CD8-positive, alpha-beta memory T cell (primary cell): ENCODE data around the gene TMC2. TPM values are rescaled to one million over a fixed set of nuclear protein-coding genes. Genes with fewer than 3 reads are reported as not detected.

Experiments used
- CTCF ChIA-PET: fragments of 350-600 bp; sonication (Branson Sonifier 250); formaldehyde crosslinking; loops from one replicate; lab custom pipeline; 2021; ENCODE audit warnings: antibody characterized with exemption; lab: Charles Lee
- POLR2A ChIA-PET: fragments of 350-600 bp; sonication (Branson Sonifier 250); formaldehyde crosslinking; loops from one replicate; lab custom pipeline; 2021; ENCODE audit warnings: antibody characterized with exemption; lab: Charles Lee
- DNase-seq, 5 donors: peaks; one replicate each; pipeline versions ENCODE4 v3.0.0 to v3.0.0-alpha.2; 2020 to 2022; ENCODE audit warnings: mixed read lengths in 1 of 5
- H3K27ac ChIP-seq: one replicate; pipeline ENCODE4 v1.7.0; 2013; ENCODE audit warnings: low read depth, mild to moderate bottlenecking, low read length, moderate library complexity
- H3K27me3 ChIP-seq: 2 replicates; pipeline ENCODE4 v1.7.0; 2013; ENCODE audit warnings: low read length, mild to moderate bottlenecking; ENCODE audit not compliant: insufficient read depth, poor library complexity, severe bottlenecking
- H3K36me3 ChIP-seq: 2 replicates; pipeline ENCODE4 v1.7.0; 2013; ENCODE audit warnings: mild to moderate bottlenecking, low read length, moderate library complexity; ENCODE audit not compliant: insufficient read depth
- H3K4me1 ChIP-seq: 2 replicates; pipeline ENCODE4 v1.7.0; 2013; ENCODE audit warnings: mild to moderate bottlenecking, low read length, moderate library complexity; ENCODE audit not compliant: insufficient read depth
- H3K4me3 ChIP-seq: 2 replicates; pipeline ENCODE4 v1.7.0; 2013; ENCODE audit warnings: mild to moderate bottlenecking, low read length
- H3K9me3 ChIP-seq: 2 replicates; pipeline ENCODE4 v1.7.0; 2013; ENCODE audit warnings: mild to moderate bottlenecking, low read length
- H3K27ac Mint-ChIP-seq, 8 donors: one replicate each; pipeline ENCODE4 v1.8.0; 2020 to 2021; ENCODE audit warnings: mixed read lengths in 8 of 8, mild to moderate bottlenecking in 6 of 8, inconsistent platforms in 3 of 8, moderate library complexity in 3 of 8
- H3K27me3 Mint-ChIP-seq, 2 donors: one replicate each; pipeline ENCODE4 v1.8.0; 2020 to 2021; ENCODE audit warnings: mixed read lengths in 2 of 2, mild to moderate bottlenecking in 1 of 2, moderate library complexity in 1 of 2
- H3K36me3 Mint-ChIP-seq, 3 donors: one replicate each; pipeline ENCODE4 v1.8.0; 2020 to 2021; ENCODE audit warnings: mixed read lengths in 3 of 3, inconsistent platforms in 1 of 3, mild to moderate bottlenecking in 1 of 3
- H3K4me1 Mint-ChIP-seq, 3 donors: one replicate each; pipeline ENCODE4 v1.8.0; 2020 to 2021; ENCODE audit warnings: mixed read lengths in 3 of 3, inconsistent platforms in 1 of 3, mild to moderate bottlenecking in 1 of 3
- H3K4me3 Mint-ChIP-seq, 7 donors: one replicate each; pipeline ENCODE4 v1.8.0; 2020 to 2021; ENCODE audit warnings: mixed read lengths in 7 of 7, mild to moderate bottlenecking in 6 of 7, moderate library complexity in 4 of 7, inconsistent platforms in 2 of 7
- H3K9me3 Mint-ChIP-seq, 5 donors: one replicate each; pipeline ENCODE4 v1.8.0; 2020 to 2022; ENCODE audit warnings: mixed read lengths in 5 of 5, mild to moderate bottlenecking in 3 of 5, moderate library complexity in 2 of 5, inconsistent platforms in 1 of 5
- polyA plus RNA-seq: library from polyadenylated mRNA; unstranded; fragments of 300-500 nt; fragmentation: Illumina TruSeq; gene quantifications from one replicate; pipeline ENCODE4 v1.2.3, GENCODE V29; 2021
- total RNA-seq, 2 experiments: library from RNA; stranded (reverse); gene quantifications; one replicate each; pipeline ENCODE4 v1.2.3, GENCODE V29; 2021

Gene TMC2
- total and polyA plus RNA-seq, 3 experiments from 2014 or later: not detected

- DNase-seq: no peak
- no peaks in the 10 kb centered on the region for H3K4me1 ChIP-seq
- no peaks in the 10 kb centered on the region for H3K36me3 ChIP-seq
- H3K27ac ChIP-seq: no peak overlapping the region
- no peaks in the 10 kb centered on the region for H3K9me3 ChIP-seq
- Mint-ChIP-seq H3K4me1 (no peaks in the 10 kb centered on the region), H3K4me3 (no peak overlapping the region), H3K9me3 (peaks cover 6 to 24% (median 18%) of the 10 kb centered on the region in 5 donors), H3K27me3 (peaks cover 4 to 8% of the 10 kb centered on the region in 2 donors), H3K27ac (no peak overlapping the region), H3K36me3 (peaks cover 0 to 9% (median 0%) of the 10 kb centered on the region in 3 donors)
- H3K4me3 ChIP-seq: no peak overlapping the region
- H3K27me3 ChIP-seq: no peaks in the 10 kb centered on the region
- ChIA-PET CTCF (no interaction called here), POLR2A (no interaction called here)
Measured at GRCh38 chr20:2604506-2604835, 68.1 kb downstream of the TMC2 start.

GRCh38 chr20:2606507-2607006 is 70.2 kb downstream of the TMC2 start:
- DNase-seq: no peak
- Mint-ChIP-seq H3K36me3 (peaks cover 0 to 11% (median 0%) of the 10 kb centered on the region in 3 donors), H3K4me1 (peaks cover 0 to 1% (median 0%) of the 10 kb centered on the region in 3 donors), H3K9me3 (peaks cover 6 to 24% (median 19%) of the 10 kb centered on the region in 5 donors), H3K4me3 (no peak overlapping the region), H3K27ac (no peak overlapping the region), H3K27me3 (peaks cover 18 to 25% of the 10 kb centered on the region in 2 donors)
- ChIA-PET CTCF (no interaction called here), POLR2A (no interaction called here)
- no peaks in the 10 kb centered on the region for H3K4me1 ChIP-seq
- no peaks in the 10 kb centered on the region for H3K9me3 ChIP-seq
- H3K27ac ChIP-seq: no peak overlapping the region
- no peaks in the 10 kb centered on the region for H3K36me3 ChIP-seq
- no peak overlapping the region for H3K4me3 ChIP-seq
- H3K27me3 ChIP-seq: no peaks in the 10 kb centered on the region

GRCh38 chr20:2610326-2610725 is 74.0 kb downstream of the TMC2 start:
- Mint-ChIP-seq H3K4me3 (no peak overlapping the region), H3K9me3 (peaks cover 6 to 23% (median 16%) of the 10 kb centered on the region in 5 donors), H3K36me3 (peaks cover 0 to 16% (median 0%) of the 10 kb centered on the region in 3 donors), H3K4me1 (peaks cover 0 to 1% (median 0%) of the 10 kb centered on the region in 3 donors), H3K27me3 (peaks cover 31 to 39% of the 10 kb centered on the region in 2 donors), H3K27ac (no peak overlapping the region)
- ChIA-PET POLR2A (no interaction called here), CTCF (no interaction called here)
- DNase-seq: no peak
- Histone ChIP-seq H3K36me3 (no peaks in the 10 kb centered on the region), H3K27me3 (no peaks in the 10 kb centered on the region), H3K9me3 (no peaks in the 10 kb centered on the region), H3K4me1 (no peaks in the 10 kb centered on the region), H3K27ac (no peak overlapping the region), H3K4me3 (no peak overlapping the region)

DNA sequence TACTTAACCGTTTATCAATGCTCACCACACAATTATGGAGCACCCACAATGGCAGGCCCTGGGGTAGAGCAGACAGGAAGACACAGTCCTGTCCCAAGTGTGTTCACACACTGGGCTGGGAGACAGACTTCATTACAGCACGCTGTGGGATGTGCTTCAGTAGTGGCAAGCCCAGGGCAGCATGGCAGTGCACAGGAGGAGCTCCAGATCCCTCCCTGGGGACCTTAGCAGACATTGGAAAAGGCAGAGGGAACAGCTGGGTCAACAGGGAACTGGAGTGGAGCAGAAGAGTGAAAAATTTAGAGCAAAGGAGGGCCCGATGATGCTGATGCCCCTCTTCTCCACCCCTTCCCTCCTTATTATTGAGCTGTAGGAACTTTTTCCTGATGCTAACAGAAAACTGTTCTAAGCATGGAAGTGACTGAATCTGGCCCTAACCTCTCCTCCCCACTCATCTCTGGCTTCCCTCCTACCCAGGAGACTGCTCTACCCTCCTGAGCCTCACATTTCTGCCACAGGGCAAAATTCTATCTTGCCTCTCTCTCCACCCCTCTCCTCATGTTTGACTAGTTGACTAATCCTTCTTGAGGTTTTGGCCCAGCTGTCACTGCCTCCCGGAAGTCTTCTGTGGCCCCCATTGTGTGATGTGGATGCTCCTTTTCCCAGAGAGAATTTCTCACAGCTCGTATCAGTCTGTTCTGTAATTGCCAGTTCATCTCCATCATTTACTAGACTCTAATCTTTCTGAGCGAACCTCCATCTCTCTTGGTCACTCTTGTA is 74.8 kb downstream of the TMC2 start:
- Histone ChIP-seq H3K4me1 (no peaks in the 10 kb centered on the region), H3K27me3 (no peaks in the 10 kb centered on the region), H3K36me3 (no peaks in the 10 kb centered on the region), H3K4me3 (no peak overlapping the region), H3K27ac (no peak overlapping the region), H3K9me3 (no peaks in the 10 kb centered on the region)
- H3K4me1 Mint-ChIP-seq: peaks cover 0 to 1% (median 0%) of the 10 kb centered on the region in 3 donors
- H3K9me3 Mint-ChIP-seq: peaks cover 6 to 16% (median 12%) of the 10 kb centered on the region in 5 donors
- H3K4me3 Mint-ChIP-seq: no peak overlapping the region
- ChIA-PET POLR2A (no interaction called here), CTCF (no interaction called here)
- no peak overlapping the region for H3K27ac Mint-ChIP-seq
- H3K27me3 Mint-ChIP-seq: peaks cover 32 to 44% of the 10 kb centered on the region in 2 donors
- DNase-seq: no peak
- peaks cover 0 to 16% (median 0%) of the 10 kb centered on the region in 3 donors for H3K36me3 Mint-ChIP-seq

DNA sequence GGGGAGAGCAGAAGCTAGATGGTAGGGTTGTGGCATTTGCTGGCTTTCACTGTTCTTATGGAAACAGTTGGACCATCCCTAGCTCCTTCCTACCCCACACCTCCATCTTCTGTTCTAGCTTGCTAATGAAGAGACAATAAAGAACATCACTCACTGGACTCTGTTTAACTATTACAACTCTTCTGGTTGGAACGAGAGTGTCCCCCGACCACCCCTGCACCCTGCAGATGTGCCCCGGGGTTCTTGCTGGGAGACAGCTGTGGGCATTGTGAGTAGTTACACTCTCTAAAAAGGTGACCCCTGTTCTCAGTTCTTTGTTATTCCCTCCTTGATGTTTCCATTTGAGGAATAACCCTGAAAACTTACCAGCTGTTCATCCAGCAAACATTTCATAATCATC is 75.7 kb downstream of the TMC2 start:
- DNase-seq: no peak
- H3K4me1 ChIP-seq: no peaks in the 10 kb centered on the region
- no peak overlapping the region for H3K4me3 Mint-ChIP-seq
- no peaks in the 10 kb centered on the region for H3K27me3 ChIP-seq
- H3K9me3 ChIP-seq: no peaks in the 10 kb centered on the region
- peaks cover 5 to 8% (median 7%) of the 10 kb centered on the region in 5 donors for H3K9me3 Mint-ChIP-seq
- H3K27ac Mint-ChIP-seq: no peak overlapping the region
- CTCF ChIA-PET: no interaction called here
- peaks cover 32 to 49% of the 10 kb centered on the region in 2 donors for H3K27me3 Mint-ChIP-seq
- no peak overlapping the region for H3K4me3 ChIP-seq
- H3K36me3 Mint-ChIP-seq: peaks cover 0 to 15% (median 0%) of the 10 kb centered on the region in 3 donors
- POLR2A ChIA-PET: no interaction called here
- peaks cover 0 to 1% (median 0%) of the 10 kb centered on the region in 3 donors for H3K4me1 Mint-ChIP-seq
- H3K27ac ChIP-seq: no peak overlapping the region
- H3K36me3 ChIP-seq: no peaks in the 10 kb centered on the region

DNA sequence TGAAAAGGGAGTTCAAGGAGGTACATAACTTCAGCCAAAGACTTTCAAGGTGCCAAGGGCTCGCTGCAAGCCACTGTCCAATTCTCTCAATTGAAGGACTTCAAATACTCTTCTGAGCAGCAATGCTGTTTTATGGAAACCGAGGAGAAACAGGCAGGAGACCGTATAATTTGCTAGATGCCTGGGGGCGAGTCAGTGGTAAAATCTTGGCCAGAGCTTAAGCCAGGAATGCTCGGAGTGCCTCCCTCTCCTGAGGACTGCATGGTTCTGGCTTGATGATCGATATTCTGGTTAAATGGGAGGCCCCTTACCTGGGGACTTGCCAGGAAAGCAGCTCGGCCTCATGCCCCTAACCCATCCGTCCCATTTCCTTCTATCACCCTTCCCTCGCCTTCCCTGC is 80.3 kb downstream of the TMC2 start:
- DNase-seq: no peak
- no peak overlapping the region for H3K27ac Mint-ChIP-seq
- H3K27me3 ChIP-seq: no peaks in the 10 kb centered on the region
- H3K27ac ChIP-seq: no peak overlapping the region
- H3K36me3 ChIP-seq: no peaks in the 10 kb centered on the region
- H3K4me3 ChIP-seq: no peak overlapping the region
- H3K4me1 Mint-ChIP-seq: no peaks in the 10 kb centered on the region
- peaks cover 19 to 51% of the 10 kb centered on the region in 2 donors for H3K27me3 Mint-ChIP-seq
- H3K4me3 Mint-ChIP-seq: no peak overlapping the region
- ChIA-PET POLR2A (no interaction called here), CTCF (no interaction called here)
- H3K4me1 ChIP-seq: no peaks in the 10 kb centered on the region
- peaks cover 0 to 5% (median 3%) of the 10 kb centered on the region in 3 donors for H3K36me3 Mint-ChIP-seq
- H3K9me3 ChIP-seq: no peaks in the 10 kb centered on the region
- H3K9me3 Mint-ChIP-seq: peaks cover 0 to 6% (median 0%) of the 10 kb centered on the region in 5 donors

- no peak overlapping the region for H3K27ac ChIP-seq
- H3K4me3 ChIP-seq: no peak overlapping the region
- peaks cover 0 to 6% (median 0%) of the 10 kb centered on the region in 5 donors for H3K9me3 Mint-ChIP-seq
- no peaks in the 10 kb centered on the region for H3K4me1 ChIP-seq
- H3K27me3 Mint-ChIP-seq: peaks cover 17 to 51% of the 10 kb centered on the region in 2 donors
- no peaks in the 10 kb centered on the region for H3K4me1 Mint-ChIP-seq
- CTCF ChIA-PET: no interaction called here
- DNase-seq: no peak
- no peaks in the 10 kb centered on the region for H3K9me3 ChIP-seq
- no peak overlapping the region for H3K4me3 Mint-ChIP-seq
- POLR2A ChIA-PET: no interaction called here
- H3K36me3 ChIP-seq: no peaks in the 10 kb centered on the region
- H3K36me3 Mint-ChIP-seq: peaks cover 0 to 5% (median 3%) of the 10 kb centered on the region in 3 donors
- H3K27me3 ChIP-seq: no peaks in the 10 kb centered on the region
- no peak overlapping the region for H3K27ac Mint-ChIP-seq
Measured at GRCh38 chr20:2617099-2617714, 80.8 kb downstream of the TMC2 start.

DNA sequence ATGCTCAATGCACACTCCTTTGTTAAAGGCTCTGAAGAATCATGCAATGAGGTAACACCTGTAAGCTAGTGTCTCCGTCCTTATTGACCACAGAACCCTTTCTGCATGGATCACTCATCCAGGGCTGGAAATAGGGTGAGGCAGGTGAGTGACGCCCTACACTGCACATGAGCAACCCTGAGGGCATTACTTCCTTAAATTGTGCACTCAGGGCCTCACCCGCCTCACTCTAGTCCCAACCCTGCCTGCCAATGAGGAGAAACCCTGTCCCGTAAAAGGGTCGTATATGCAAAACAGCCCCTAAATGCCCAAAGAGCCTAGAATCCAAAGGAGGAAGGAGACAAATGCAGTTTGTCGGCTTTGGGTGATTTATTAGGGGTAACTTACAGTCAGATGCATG is 82.4 kb downstream of the TMC2 start:
- POLR2A ChIA-PET: no interaction called here
- no peaks in the 10 kb centered on the region for H3K9me3 ChIP-seq
- Mint-ChIP-seq H3K4me1 (no peaks in the 10 kb centered on the region), H3K27me3 (peaks cover 14 to 44% of the 10 kb centered on the region in 2 donors), H3K9me3 (peaks cover 0 to 6% (median 0%) of the 10 kb centered on the region in 5 donors), H3K4me3 (no peak overlapping the region), H3K27ac (no peak overlapping the region), H3K36me3 (peaks cover 0 to 3% (median 0%) of the 10 kb centered on the region in 3 donors)
- H3K27me3 ChIP-seq: no peaks in the 10 kb centered on the region
- no peaks in the 10 kb centered on the region for H3K4me1 ChIP-seq
- H3K4me3 ChIP-seq: no peak overlapping the region
- H3K27ac ChIP-seq: no peak overlapping the region
- no peaks in the 10 kb centered on the region for H3K36me3 ChIP-seq
- CTCF ChIA-PET: no interaction called here
- DNase-seq: no peak
